Mesenchymal stem cell (in vitro differentiated cells and primary cell): ENCODE data around the gene RNF121.

Experiments used
- DNase-seq: peaks from one replicate; pipeline ENCODE4 v3.0.0-alpha.2; 2013
- H2AFZ ChIP-seq: one replicate; pipeline ENCODE4 v1.6.1; 2013; ENCODE audit warnings: low read depth, mild to moderate bottlenecking, control low read depth, inconsistent platforms, low read length, moderate library complexity
- H2AK5ac ChIP-seq: 2 replicates; pipeline ENCODE4 v1.6.1; 2013; ENCODE audit warnings: low read length, moderate library complexity, mild to moderate bottlenecking, inconsistent platforms; ENCODE audit not compliant: severe bottlenecking
- H2BK120ac ChIP-seq: one replicate; pipeline ENCODE4 v1.6.1; 2013; ENCODE audit warnings: low read depth, mild to moderate bottlenecking, inconsistent platforms, low read length, moderate library complexity
- H2BK12ac ChIP-seq, 2 experiments: one replicate each; pipeline ENCODE4 v1.6.1; 2013; ENCODE audit warnings: inconsistent platforms in 2 of 2, low read length in 2 of 2, mild to moderate bottlenecking in 2 of 2, moderate library complexity in 2 of 2, control low read depth in 1 of 2
- H2BK15ac ChIP-seq: one replicate; pipeline ENCODE4 v1.6.1; 2013; ENCODE audit warnings: mild to moderate bottlenecking, low read depth, inconsistent platforms; ENCODE audit not compliant: poor library complexity, severe bottlenecking
- H2BK5ac ChIP-seq: 2 replicates; pipeline ENCODE4 v1.6.1; 2013; ENCODE audit warnings: low read depth, mild to moderate bottlenecking, low read length, control low read depth, inconsistent platforms; ENCODE audit not compliant: poor library complexity, severe bottlenecking
- H3K14ac ChIP-seq, 2 experiments: one replicate each; pipeline ENCODE4 v1.6.1; 2013; ENCODE audit warnings: inconsistent platforms in 2 of 2, low read length in 2 of 2, control low read depth in 1 of 2, mild to moderate bottlenecking in 1 of 2, moderate library complexity in 1 of 2
- H3K18ac ChIP-seq, 2 experiments: one replicate each; pipeline ENCODE4 v1.6.1; 2013; ENCODE audit warnings: inconsistent platforms in 2 of 2, low read length in 2 of 2, control low read depth in 1 of 2, low read depth in 1 of 2, mild to moderate bottlenecking in 1 of 2
- H3K23ac ChIP-seq, 2 experiments: one replicate each; pipeline ENCODE4 v1.6.1; 2013; ENCODE audit warnings: inconsistent platforms in 2 of 2, low read length in 2 of 2, mild to moderate bottlenecking in 2 of 2, moderate library complexity in 2 of 2, control low read depth in 1 of 2
- H3K27ac ChIP-seq: 2 replicates; pipeline ENCODE4 v1.5.1; 2013; ENCODE audit warnings: mild to moderate bottlenecking, moderate library complexity, low read length, control low read depth, inconsistent platforms; ENCODE audit not compliant: poor library complexity, severe bottlenecking
- H3K27me3 ChIP-seq, 2 experiments: 2 replicates each; pipeline versions ENCODE4 v1.6.1 to v1.7.0; 2013; ENCODE audit warnings: low read length in 2 of 2, mild to moderate bottlenecking in 2 of 2, moderate library complexity in 2 of 2, control low read depth in 1 of 2, inconsistent platforms in 1 of 2; ENCODE audit not compliant: control insufficient read depth in 1 of 2, insufficient read depth in 1 of 2
- H3K36me3 ChIP-seq, 2 experiments: 2 replicates each; pipeline versions ENCODE4 v1.6.1 to v1.7.0; 2013; ENCODE audit warnings: low read length in 2 of 2, control low read depth in 1 of 2, inconsistent platforms in 1 of 2, low read depth in 1 of 2, mild to moderate bottlenecking in 1 of 2; ENCODE audit not compliant: insufficient read depth in 2 of 2, control insufficient read depth in 1 of 2
- H3K4ac ChIP-seq, 2 experiments: one replicate each; pipeline ENCODE4 v1.6.1; 2013; ENCODE audit warnings: inconsistent platforms in 2 of 2, low read length in 2 of 2, mild to moderate bottlenecking in 2 of 2, moderate library complexity in 2 of 2, control low read depth in 1 of 2, low read depth in 1 of 2
- H3K4me1 ChIP-seq: 2 replicates; pipeline ENCODE4 v1.6.1; 2013; ENCODE audit warnings: low read depth, low read length, control low read depth; ENCODE audit not compliant: control insufficient read depth, insufficient read depth
- H3K4me2 ChIP-seq: 2 replicates; pipeline ENCODE4 v1.6.1; 2013; ENCODE audit warnings: low read length, mild to moderate bottlenecking, inconsistent platforms; ENCODE audit not compliant: poor library complexity, severe bottlenecking
- H3K4me3 ChIP-seq, 2 experiments: 2 replicates each; pipeline versions ENCODE4 v1.5.1 to v1.7.0; 2013; ENCODE audit warnings: low read length in 2 of 2, mild to moderate bottlenecking in 2 of 2, control low read depth in 1 of 2, low read depth in 1 of 2; ENCODE audit not compliant: insufficient read depth in 1 of 2
- H3K79me1 ChIP-seq: replicated peaks from 2 replicates; pipeline ENCODE4 v1.6.1; 2013; ENCODE audit warnings: mild to moderate bottlenecking, control low read depth, low read length, inconsistent platforms; ENCODE audit not compliant: poor library complexity, severe bottlenecking
- H3K9ac ChIP-seq: 2 replicates; pipeline ENCODE4 v1.7.0; 2013; ENCODE audit warnings: mild to moderate bottlenecking, low read length, moderate library complexity
- H3K9me3 ChIP-seq: 2 replicates; pipeline ENCODE4 v1.7.0; 2013; ENCODE audit warnings: mild to moderate bottlenecking, low read length; ENCODE audit not compliant: control insufficient read depth
- H4K8ac ChIP-seq: one replicate; pipeline ENCODE4 v1.6.1; 2013; ENCODE audit warnings: inconsistent platforms, mild to moderate bottlenecking, low read length, moderate library complexity
- H4K91ac ChIP-seq: one replicate; pipeline ENCODE4 v1.6.1; 2013; ENCODE audit warnings: mild to moderate bottlenecking, low read length, inconsistent platforms
- WGBS: methylation state at CpG from one replicate; pipeline ENCODE4 v1.1.7; 2013; ENCODE audit warnings: mixed read lengths; 5-methylcytosine and 5-hydroxymethylcytosine counted together

The RNF121 gene

DNA sequence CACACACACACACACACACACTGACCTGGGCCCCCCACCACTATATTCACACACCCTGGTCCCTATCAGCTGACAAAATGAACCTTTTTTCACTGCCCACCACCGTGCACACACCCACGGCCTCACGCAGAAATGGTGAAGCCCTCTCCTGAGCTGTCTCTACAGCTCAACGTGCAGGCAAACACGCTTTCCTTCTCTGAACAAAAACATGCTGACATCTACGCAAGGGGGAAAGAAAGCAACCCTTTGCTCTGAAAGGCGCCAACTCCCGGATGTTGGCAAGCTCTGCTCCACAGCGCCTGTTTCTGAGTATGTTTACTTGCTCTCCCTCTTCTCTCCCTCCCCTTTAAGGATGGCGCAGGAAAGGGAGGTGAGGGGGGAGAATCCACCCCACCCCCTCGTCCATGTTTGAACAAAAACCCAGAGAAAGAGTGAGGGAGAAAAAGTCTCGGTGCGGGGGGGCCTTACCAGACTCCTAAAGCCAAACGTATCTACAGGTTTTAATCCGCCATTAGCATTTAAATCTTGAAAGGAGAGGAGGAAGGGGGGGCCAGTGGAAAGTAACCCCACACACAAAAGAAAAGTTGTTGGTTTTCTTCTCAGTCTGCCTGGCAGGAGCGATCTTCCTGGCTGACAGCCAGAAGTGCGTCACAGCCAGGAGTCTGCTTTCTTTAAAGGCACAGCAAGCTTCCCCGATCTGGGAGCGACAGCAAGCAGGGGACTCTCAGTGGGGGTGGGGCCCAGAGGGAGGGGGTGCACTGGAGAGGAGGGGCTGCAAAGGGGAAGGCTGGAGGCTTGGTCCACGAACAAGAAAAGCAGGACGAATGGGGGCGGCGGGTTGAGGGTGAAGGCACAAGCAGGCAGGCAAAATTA, 111.9 kb downstream of the RNF121 start:
- peak overlapping the region; percentile 93 for H3K27ac ChIP-seq
- peak overlapping the region; percentile 98 for H3K9ac ChIP-seq
- no peaks in the 10 kb centered on the region for H3K9me3 ChIP-seq
- H2BK12ac ChIP-seq: peak overlapping the region in 1 of 2 experiments; percentile 51
- peak overlapping the region; percentile 54 for H2BK15ac ChIP-seq
- peak; percentile 96 for DNase-seq
- H3K79me1 ChIP-seq: peaks cover 11% of the 10 kb centered on the region
- peak overlapping the region in 1 of 2 experiments; percentile 63 for H3K14ac ChIP-seq
- H3K4me2 ChIP-seq: peak overlapping the region; percentile 46
- H3K18ac ChIP-seq: peak overlapping the region; percentile 85 to 92
- no peaks in the 10 kb centered on the region for H3K27me3 ChIP-seq
- H3K4me3 ChIP-seq: peak overlapping the region; percentile 65 to 86
- WGBS: 1% methylated on average over 15 of the region's 23 CpGs
- H3K36me3 ChIP-seq: peaks cover under 1 to 6% of the 10 kb centered on the region in 2 experiments
- H3K23ac ChIP-seq: peak overlapping the region in 1 of 2 experiments; percentile 34
- peak overlapping the region; percentile 9 for H2AK5ac ChIP-seq
- peak overlapping the region; percentile 39 for H2BK5ac ChIP-seq
- peak overlapping the region; percentile 92 for H4K91ac ChIP-seq
- H4K8ac ChIP-seq: peak overlapping the region; percentile 92
- H2BK120ac ChIP-seq: peak overlapping the region; percentile 84
- peaks cover 15% of the 10 kb centered on the region for H3K4me1 ChIP-seq
- H3K4ac ChIP-seq: peak overlapping the region; percentile 65 to 80
- no peak overlapping the region for H2AFZ ChIP-seq

- DNase-seq: peak; percentile 86
- H3K4me2 ChIP-seq: peak overlapping the region; percentile 46
- H3K9me3 ChIP-seq: no peaks in the 10 kb centered on the region
- peak overlapping the region; percentile 65 for H2BK120ac ChIP-seq
- peaks cover 15% of the 10 kb centered on the region for H3K4me1 ChIP-seq
- peak overlapping the region in 1 of 2 experiments; percentile 86 for H3K14ac ChIP-seq
- peak overlapping the region; percentile 80 to 93 for H3K4ac ChIP-seq
- peak overlapping the region; percentile 91 for H2BK15ac ChIP-seq
- WGBS: 5% methylated on average over 23 of the region's 23 CpGs
- H2AK5ac ChIP-seq: peak overlapping the region; percentile 10
- H4K91ac ChIP-seq: peak overlapping the region; percentile 92
- H3K27me3 ChIP-seq: no peaks in the 10 kb centered on the region
- H3K4me3 ChIP-seq: peak overlapping the region; percentile 65 to 86
- peaks cover 14% of the 10 kb centered on the region for H3K79me1 ChIP-seq
- peak overlapping the region; percentile 98 for H3K9ac ChIP-seq
- H3K27ac ChIP-seq: peak overlapping the region; percentile 93
- H2BK5ac ChIP-seq: peak overlapping the region; percentile 66
- H3K18ac ChIP-seq: peak overlapping the region; percentile 92 to 97
- peak overlapping the region; percentile 17 to 18 for H2BK12ac ChIP-seq
- peaks cover 3% of the 10 kb centered on the region in 2 experiments for H3K36me3 ChIP-seq
- peak overlapping the region; percentile 16 for H2AFZ ChIP-seq
- H3K23ac ChIP-seq: peak overlapping the region in 1 of 2 experiments; percentile 70
- H4K8ac ChIP-seq: peak overlapping the region; percentile 92
Observed at GRCh38 chr11:72041364-72042063, 112.7 kb downstream of the RNF121 start.

GRCh38 chr11:72042064-72042745, 113.4 kb downstream of the RNF121 start:
- H3K36me3 ChIP-seq: peaks cover 0 to 3% of the 10 kb centered on the region in 2 experiments
- H4K91ac ChIP-seq: peak overlapping the region; percentile 92
- no peaks in the 10 kb centered on the region for H3K27me3 ChIP-seq
- H3K9me3 ChIP-seq: no peaks in the 10 kb centered on the region
- H3K18ac ChIP-seq: peak overlapping the region; percentile 92 to 97
- H3K79me1 ChIP-seq: peaks cover 17% of the 10 kb centered on the region
- DNase-seq: no peak
- peak overlapping the region; percentile 93 for H3K27ac ChIP-seq
- peak overlapping the region; percentile 46 for H3K4me2 ChIP-seq
- peaks cover 15% of the 10 kb centered on the region for H3K4me1 ChIP-seq
- H3K23ac ChIP-seq: peak overlapping the region in 1 of 2 experiments; percentile 70
- H2AFZ ChIP-seq: peak overlapping the region; percentile 16
- H3K4me3 ChIP-seq: peak overlapping the region in 1 of 2 experiments; percentile 86
- peak overlapping the region in 1 of 2 experiments; percentile 86 for H3K14ac ChIP-seq
- WGBS: 54% methylated on average over 5 of the region's 5 CpGs
- peak overlapping the region; percentile 91 for H2BK15ac ChIP-seq
- H2AK5ac ChIP-seq: peak overlapping the region; percentile 41
- H4K8ac ChIP-seq: peak overlapping the region; percentile 92
- H2BK120ac ChIP-seq: peak overlapping the region; percentile 65
- peak overlapping the region; percentile 98 for H3K9ac ChIP-seq
- peak overlapping the region; percentile 66 for H2BK5ac ChIP-seq
- peak overlapping the region; percentile 80 to 93 for H3K4ac ChIP-seq
- peak overlapping the region; percentile 41 to 61 for H2BK12ac ChIP-seq
